Natural killer cell (primary cell): ENCODE measurements around the gene IRAG1. TPM values are rescaled to one million over a fixed set of nuclear protein-coding genes. Genes with fewer than 3 reads are reported as not detected.

Experiments
- ATAC-seq, 3 donors: fragments of 150-1000 bp in 2 of 3; fragments of 200-7000 bp in 1 of 3; cut with Tn5 transposase; 1 replicate in 1 of 3; 2 replicates in 2 of 3; pipeline ENCODE4 v1.10.0; 2021; ENCODE audit warnings: mild to moderate bottlenecking in 2 of 3, moderate library complexity in 2 of 3
- DNase-seq, 2 donors: peaks; one replicate each; pipeline versions ENCODE4 v3.0.0 to v3.0.0-alpha.2; 2013 to 2021; ENCODE audit warnings: mixed read lengths in 1 of 2
- H3K27ac ChIP-seq: one replicate; pipeline ENCODE4 v1.5.1; 2013; ENCODE audit warnings: mild to moderate bottlenecking, low read length
- H3K27me3 ChIP-seq: one replicate; pipeline ENCODE4 v1.6.1; 2013; ENCODE audit warnings: low read length; ENCODE audit not compliant: control insufficient read depth, insufficient read depth
- H3K36me3 ChIP-seq: one replicate; pipeline ENCODE4 v1.6.1; 2013; ENCODE audit warnings: low read length; ENCODE audit not compliant: control insufficient read depth, insufficient read depth
- H3K4me1 ChIP-seq: one replicate; pipeline ENCODE4 v1.6.1; 2013; ENCODE audit warnings: low read length; ENCODE audit not compliant: control insufficient read depth, insufficient read depth
- H3K4me3 ChIP-seq: one replicate; pipeline ENCODE4 v1.5.1; 2013; ENCODE audit warnings: low read length
- H3K9me3 ChIP-seq: one replicate; pipeline ENCODE4 v1.6.1; 2013; ENCODE audit warnings: low read length; ENCODE audit not compliant: control insufficient read depth, insufficient read depth
- H3K27ac Mint-ChIP-seq, 2 donors: one replicate each; pipeline ENCODE4 v1.8.0; 2022; ENCODE audit warnings: mild to moderate bottlenecking in 2 of 2, mixed read lengths in 2 of 2, moderate library complexity in 1 of 2
- H3K27me3 Mint-ChIP-seq, 2 donors: one replicate each; pipeline ENCODE4 v1.8.0; 2022; ENCODE audit warnings: low read depth in 2 of 2, mixed read lengths in 2 of 2
- H3K36me3 Mint-ChIP-seq: one replicate; pipeline ENCODE4 v1.8.0; 2022; ENCODE audit warnings: mixed read lengths
- H3K4me1 Mint-ChIP-seq, 2 donors: one replicate each; pipeline ENCODE4 v1.8.0; 2022; ENCODE audit warnings: mixed read lengths in 2 of 2
- H3K4me3 Mint-ChIP-seq: one replicate; pipeline ENCODE4 v1.8.0; 2022; ENCODE audit warnings: mild to moderate bottlenecking, moderate library complexity, mixed read lengths
- H3K9me3 Mint-ChIP-seq, 2 donors: one replicate each; pipeline ENCODE4 v1.8.0; 2022; ENCODE audit warnings: mixed read lengths in 2 of 2
- CTCF ChIP-seq: fragments of 200-600 bp; IDR thresholded peaks from one replicate; pipeline ENCODE4 v1.8.0; 2022; ENCODE audit warnings: antibody characterized with exemption
- WGBS: methylation state at CpG from one replicate; pipeline ENCODE4 v1.1.7; 2013; ENCODE audit warnings: missing lambda C conversion rate; ENCODE audit not compliant: insufficient coverage; 5-methylcytosine and 5-hydroxymethylcytosine counted together
- intact Hi-C: fragments of 100-400 bp; cut with micrococcal nuclease; formaldehyde crosslinking; loops from one replicate; pipeline ENCODE4 v1.14.2; 2022
- total RNA-seq, 4 donors: library from RNA; stranded (reverse); fragments of 120-200 nt in 1 of 4; gene quantifications; one replicate each; pipeline versions ENCODE4 v1.2.3 to v1.2.4, GENCODE V29; 2013 to 2022

Gene IRAG1
- total RNA-seq, 3 donors from 2014 or later (not counting 1 experiment from before 2014, with no cell fraction given), result 0.50 to 0.54 TPM; not detected in 1

- Mint-ChIP-seq H3K9me3 (no peaks in the 10 kb centered on the region), H3K4me3 (no peak overlapping the region), H3K27me3 (peaks cover 0 to 17% of the 10 kb centered on the region in 2 donors), H3K4me1 (no peaks in the 10 kb centered on the region), H3K36me3 (no peaks in the 10 kb centered on the region), H3K27ac (no peak overlapping the region)
- H3K27ac ChIP-seq, result no peak overlapping the region
- WGBS, result 68% methylated on average over 3 of the region's 4 CpGs
- no peak for TF ChIP-seq CTCF
- intact Hi-C loops, result no loop called here
- H3K27me3 ChIP-seq, result no peaks in the 10 kb centered on the region
- H3K36me3 ChIP-seq, result no peaks in the 10 kb centered on the region
- ATAC-seq, result no peak
- no peaks in the 10 kb centered on the region for H3K4me1 ChIP-seq
- H3K4me3 ChIP-seq, result no peak overlapping the region
- no peaks in the 10 kb centered on the region for H3K9me3 ChIP-seq
- DNase-seq, result no peak
Observed at GRCh38 chr11:10694486-10695239, 1.1 kb upstream of the IRAG1 start.

GRCh38 chr11:10692531-10693115 lies 932 bp downstream of the IRAG1 start:
- 70% methylated on average over 7 of the region's 7 CpGs for WGBS
- Histone ChIP-seq H3K27me3 (no peaks in the 10 kb centered on the region), H3K4me1 (no peaks in the 10 kb centered on the region), H3K36me3 (no peaks in the 10 kb centered on the region), H3K27ac (no peak overlapping the region), H3K9me3 (no peaks in the 10 kb centered on the region), H3K4me3 (no peak overlapping the region)
- no peaks in the 10 kb centered on the region for H3K9me3 Mint-ChIP-seq
- intact Hi-C loops, result no loop called here
- H3K36me3 Mint-ChIP-seq, result no peaks in the 10 kb centered on the region
- no peak overlapping the region for H3K4me3 Mint-ChIP-seq
- ATAC-seq (no peak), DNase-seq (no peak)
- H3K4me1 Mint-ChIP-seq, result no peaks in the 10 kb centered on the region
- H3K27me3 Mint-ChIP-seq, result peaks cover 4 to 20% of the 10 kb centered on the region in 2 donors
- H3K27ac Mint-ChIP-seq, result no peak overlapping the region
- no peak for TF ChIP-seq CTCF

GRCh38 chr11:10688401-10688800 lies 5.2 kb downstream of the IRAG1 start:
- no peak for ATAC-seq
- no peaks in the 10 kb centered on the region for H3K9me3 ChIP-seq
- no peak overlapping the region for H3K27ac ChIP-seq
- no peak for TF ChIP-seq CTCF
- no peaks in the 10 kb centered on the region for H3K4me1 ChIP-seq
- no peak overlapping the region for H3K4me3 ChIP-seq
- no peaks in the 10 kb centered on the region for H3K36me3 ChIP-seq
- Mint-ChIP-seq H3K9me3 (no peaks in the 10 kb centered on the region), H3K4me1 (no peaks in the 10 kb centered on the region), H3K27me3 (peaks cover 7 to 10% of the 10 kb centered on the region in 2 donors), H3K36me3 (no peaks in the 10 kb centered on the region), H3K4me3 (no peak overlapping the region), H3K27ac (no peak overlapping the region)
- WGBS, result 87% methylated on average over 2 of the region's 2 CpGs
- DNase-seq, result no peak
- no peaks in the 10 kb centered on the region for H3K27me3 ChIP-seq
- intact Hi-C loops, result no loop called here
